ENCODE results near the gene ANKRD16.

Gene ANKRD16

DNA sequence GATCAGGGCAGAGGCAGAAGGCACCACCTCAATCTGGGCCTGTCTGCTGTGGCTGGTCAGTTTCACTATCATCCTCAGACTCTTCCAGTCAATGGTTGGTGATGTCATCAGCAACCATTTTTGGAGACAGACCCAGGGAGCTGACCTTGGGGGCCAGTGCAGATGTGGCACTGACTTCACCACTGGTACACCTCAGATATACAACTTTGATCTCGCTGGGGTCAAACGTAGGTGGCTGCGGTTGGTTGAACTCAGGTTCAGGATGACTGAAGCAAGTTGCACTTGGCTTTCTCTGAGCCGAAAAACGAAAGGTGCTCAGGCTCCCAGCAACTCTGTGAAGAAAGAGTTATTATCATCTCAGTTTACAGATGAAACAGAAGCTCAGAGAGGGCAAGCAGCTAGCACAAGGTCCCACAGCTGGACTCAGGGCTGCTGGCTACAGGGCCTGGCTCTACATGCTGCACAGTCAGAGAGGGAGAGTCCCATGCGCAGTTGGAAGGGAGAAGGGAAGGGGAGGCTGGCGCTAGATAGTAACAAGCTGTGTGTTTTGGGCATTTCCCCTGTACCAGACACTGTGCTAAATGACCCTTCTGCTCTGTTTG is 27.2 kb downstream of the ANKRD16 start:
- H3K9me3 ChIP-seq (replicated peaks in 1 of 2; ENCODE audit: control insufficient read depth in 2 of 2, insufficient read depth in 1 of 2, low read depth in 1 of 2, low read length in 2 of 2): no peaks in the 10 kb centered on the region
- H3K23ac ChIP-seq (ENCODE audit: low read depth, low read length, poor library complexity): no peak overlapping the region
- peak overlapping the region; percentile 24 for H3K18ac ChIP-seq (ENCODE audit: low read length)
- no peak overlapping the region for H2AFZ ChIP-seq (ENCODE audit: low read length)
- H3K4me2 ChIP-seq (ENCODE audit: insufficient read depth, low read length, poor library complexity, severe bottlenecking): no peak overlapping the region
- no peak overlapping the region for H3K14ac ChIP-seq (ENCODE audit: low read length)
- no CpG with 5 or more reads among the region's 7 CpGs for WGBS, 2 donors (ENCODE audit: extremely low coverage in 2 of 2, insufficient read length in 2 of 2, insufficient replicate concordance in 1 of 2)
- no peak overlapping the region for H3K27ac ChIP-seq (replicated peaks; ENCODE audit: low read length)
- no peak overlapping the region for H2BK120ac ChIP-seq (ENCODE audit: low read depth, low read length)
- no peak for DNase-seq (ENCODE audit: low spot score)
- H3K4me1 ChIP-seq (ENCODE audit: control insufficient read depth in 2 of 2, insufficient read depth in 1 of 2, low read depth in 1 of 2, low read length in 2 of 2): no peaks in the 10 kb centered on the region
- no peaks in the 10 kb centered on the region for H3K79me1 ChIP-seq (ENCODE audit: low read depth, low read length)
- H4K91ac ChIP-seq (ENCODE audit: low read depth, low read length, poor library complexity): no peak overlapping the region
- H3K4me3 ChIP-seq (ENCODE audit: low read length in 2 of 2): no peak overlapping the region
- H4K8ac ChIP-seq (ENCODE audit: low read depth, low read length): no peak overlapping the region
- peak overlapping the region; percentile 12 for H3K9ac ChIP-seq (ENCODE audit: low read depth, low read length, poor library complexity)
- no peak overlapping the region for H2AK5ac ChIP-seq (ENCODE audit: low read depth, low read length)
- H2BK5ac ChIP-seq (ENCODE audit: low read length): no peak overlapping the region
- no peak overlapping the region for H2BK15ac ChIP-seq (ENCODE audit: low read length)
- no peak overlapping the region for H3K4ac ChIP-seq (ENCODE audit: low read length)
- H3K27me3 ChIP-seq (ENCODE audit: control insufficient read depth in 3 of 3, insufficient read depth in 3 of 3, low read depth in 1 of 3, low read length in 3 of 3): no peaks in the 10 kb centered on the region
- no peak overlapping the region for H2BK12ac ChIP-seq (ENCODE audit: low read length)
- peaks cover 0 to 3% of the 10 kb centered on the region in 2 donors for H3K36me3 ChIP-seq (replicated peaks in 1 of 2; ENCODE audit: control insufficient read depth in 2 of 2, insufficient read depth in 2 of 2, low read length in 2 of 2)

DNA sequence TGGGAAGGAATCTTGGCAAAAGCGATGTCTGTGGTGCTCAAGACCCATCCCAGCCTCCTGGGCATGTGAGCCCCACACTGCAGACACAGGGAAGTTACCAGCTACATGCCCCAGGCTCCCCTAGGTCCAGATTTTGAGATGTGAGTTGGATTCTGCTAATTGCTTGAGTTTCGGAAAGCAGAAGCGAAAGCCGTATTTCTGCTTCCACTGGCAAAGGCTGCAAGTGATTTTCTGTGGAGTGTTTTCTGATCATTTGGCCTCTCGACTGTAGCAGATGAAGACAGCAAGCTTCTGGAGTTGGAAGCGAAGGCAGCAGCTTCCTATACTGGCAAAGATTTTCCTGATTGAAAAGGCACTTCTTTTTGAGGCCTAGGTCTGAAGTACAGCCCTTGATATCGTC is 29.6 kb downstream of the ANKRD16 start:
- Histone ChIP-seq H2AK5ac (ENCODE audit: low read depth, low read length) (no peak overlapping the region), H4K8ac (ENCODE audit: low read depth, low read length) (no peak overlapping the region), H3K4me3 (ENCODE audit: low read length in 2 of 2) (no peak overlapping the region), H3K27me3 (ENCODE audit: control insufficient read depth in 3 of 3, insufficient read depth in 3 of 3, low read depth in 1 of 3, low read length in 3 of 3) (no peaks in the 10 kb centered on the region), H3K27ac (replicated peaks; ENCODE audit: low read length) (no peak overlapping the region), H2BK5ac (ENCODE audit: low read length) (no peak overlapping the region), H2BK15ac (ENCODE audit: low read length) (no peak overlapping the region), H4K91ac (ENCODE audit: low read depth, low read length, poor library complexity) (no peak overlapping the region), H3K79me1 (ENCODE audit: low read depth, low read length) (no peaks in the 10 kb centered on the region), H2BK12ac (ENCODE audit: low read length) (no peak overlapping the region), H3K4me1 (ENCODE audit: control insufficient read depth in 2 of 2, insufficient read depth in 1 of 2, low read depth in 1 of 2, low read length in 2 of 2) (peaks cover 0 to 4% of the 10 kb centered on the region in 2 donors), H2AFZ (ENCODE audit: low read length) (no peak overlapping the region), H3K9me3 (replicated peaks in 1 of 2; ENCODE audit: control insufficient read depth in 2 of 2, insufficient read depth in 1 of 2, low read depth in 1 of 2, low read length in 2 of 2) (no peaks in the 10 kb centered on the region), H3K9ac (ENCODE audit: low read depth, low read length, poor library complexity) (no peak overlapping the region), H3K18ac (ENCODE audit: low read length) (no peak overlapping the region), H2BK120ac (ENCODE audit: low read depth, low read length) (no peak overlapping the region), H3K36me3 (replicated peaks in 1 of 2; ENCODE audit: control insufficient read depth in 2 of 2, insufficient read depth in 2 of 2, low read length in 2 of 2) (peaks cover 0 to 3% of the 10 kb centered on the region in 2 donors), H3K4me2 (ENCODE audit: insufficient read depth, low read length, poor library complexity, severe bottlenecking) (no peak overlapping the region), H3K14ac (ENCODE audit: low read length) (peak overlapping the region; percentile 75), H3K23ac (ENCODE audit: low read depth, low read length, poor library complexity) (no peak overlapping the region), H3K4ac (ENCODE audit: low read length) (no peak overlapping the region)
- no CpG with 5 or more reads among the region's 7 CpGs for WGBS, 2 donors (ENCODE audit: extremely low coverage in 2 of 2, insufficient read length in 2 of 2, insufficient replicate concordance in 1 of 2)
- no peak for DNase-seq (ENCODE audit: low spot score)

DNA sequence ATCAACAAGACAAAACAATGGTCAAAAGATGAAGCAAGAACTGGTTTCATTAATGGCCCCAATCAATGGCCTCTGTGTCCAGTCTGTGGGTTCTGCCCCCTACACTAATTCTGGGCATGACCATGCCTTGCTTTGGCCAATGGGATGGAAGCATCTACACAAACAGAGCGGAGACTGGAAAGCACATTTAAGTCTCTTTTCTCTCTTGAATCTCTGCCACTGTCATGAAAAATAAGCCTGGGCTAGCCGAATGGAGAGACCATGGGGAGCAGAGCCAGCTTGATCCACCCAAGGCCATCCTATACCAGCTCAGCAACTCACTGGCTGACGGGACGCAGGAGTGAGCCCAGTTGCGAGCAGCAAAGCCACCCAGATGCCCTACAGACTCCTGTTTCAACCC is 30.9 kb downstream of the ANKRD16 start:
- no peak overlapping the region for H2AFZ ChIP-seq (ENCODE audit: low read length)
- H3K23ac ChIP-seq (ENCODE audit: low read depth, low read length, poor library complexity): no peak overlapping the region
- H4K91ac ChIP-seq (ENCODE audit: low read depth, low read length, poor library complexity): no peak overlapping the region
- H2BK12ac ChIP-seq (ENCODE audit: low read length): no peak overlapping the region
- no peak overlapping the region for H3K4me2 ChIP-seq (ENCODE audit: insufficient read depth, low read length, poor library complexity, severe bottlenecking)
- H2BK15ac ChIP-seq (ENCODE audit: low read length): no peak overlapping the region
- DNase-seq (ENCODE audit: low spot score): no peak
- no peak overlapping the region for H3K4me3 ChIP-seq (ENCODE audit: low read length in 2 of 2)
- peak overlapping the region; percentile 32 for H3K9ac ChIP-seq (ENCODE audit: low read depth, low read length, poor library complexity)
- H3K4ac ChIP-seq (ENCODE audit: low read length): no peak overlapping the region
- H3K18ac ChIP-seq (ENCODE audit: low read length): no peak overlapping the region
- no peak overlapping the region for H2BK5ac ChIP-seq (ENCODE audit: low read length)
- H3K14ac ChIP-seq (ENCODE audit: low read length): no peak overlapping the region
- WGBS, 2 donors (ENCODE audit: extremely low coverage in 2 of 2, insufficient read length in 2 of 2, insufficient replicate concordance in 1 of 2): no CpG with 5 or more reads among the region's 5 CpGs
- no peaks in the 10 kb centered on the region for H3K27me3 ChIP-seq (ENCODE audit: control insufficient read depth in 3 of 3, insufficient read depth in 3 of 3, low read depth in 1 of 3, low read length in 3 of 3)
- H3K27ac ChIP-seq (replicated peaks; ENCODE audit: low read length): no peak overlapping the region
- peaks cover 0 to 3% of the 10 kb centered on the region in 2 donors for H3K36me3 ChIP-seq (replicated peaks in 1 of 2; ENCODE audit: control insufficient read depth in 2 of 2, insufficient read depth in 2 of 2, low read length in 2 of 2)
- no peaks in the 10 kb centered on the region for H3K9me3 ChIP-seq (replicated peaks in 1 of 2; ENCODE audit: control insufficient read depth in 2 of 2, insufficient read depth in 1 of 2, low read depth in 1 of 2, low read length in 2 of 2)
- H3K79me1 ChIP-seq (ENCODE audit: low read depth, low read length): no peaks in the 10 kb centered on the region
- no peak overlapping the region for H2BK120ac ChIP-seq (ENCODE audit: low read depth, low read length)
- peaks cover 0 to 5% of the 10 kb centered on the region in 2 donors for H3K4me1 ChIP-seq (ENCODE audit: control insufficient read depth in 2 of 2, insufficient read depth in 1 of 2, low read depth in 1 of 2, low read length in 2 of 2)
- H4K8ac ChIP-seq (ENCODE audit: low read depth, low read length): no peak overlapping the region
- H2AK5ac ChIP-seq (ENCODE audit: low read depth, low read length): no peak overlapping the region

DNA sequence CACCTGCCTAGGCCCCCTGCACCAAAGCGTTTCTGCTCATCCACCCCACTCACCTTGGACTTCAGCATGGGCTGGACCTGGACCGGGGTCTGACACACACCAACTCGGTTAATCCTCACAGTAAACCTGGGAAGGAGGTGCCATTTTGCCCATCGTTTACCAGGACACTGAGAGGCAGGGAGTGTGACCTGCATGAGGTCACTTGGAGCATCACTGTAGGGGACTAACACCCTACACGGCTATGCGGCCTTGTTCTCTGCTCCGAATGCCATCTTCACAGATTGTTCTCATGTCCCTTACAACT is 33.0 kb downstream of the ANKRD16 start:
- Histone ChIP-seq H4K8ac (ENCODE audit: low read depth, low read length) (no peak overlapping the region), H3K27me3 (ENCODE audit: control insufficient read depth in 3 of 3, insufficient read depth in 3 of 3, low read depth in 1 of 3, low read length in 3 of 3) (no peaks in the 10 kb centered on the region), H4K91ac (ENCODE audit: low read depth, low read length, poor library complexity) (no peak overlapping the region), H3K79me1 (ENCODE audit: low read depth, low read length) (no peaks in the 10 kb centered on the region), H3K4me2 (ENCODE audit: insufficient read depth, low read length, poor library complexity, severe bottlenecking) (no peak overlapping the region), H3K9ac (ENCODE audit: low read depth, low read length, poor library complexity) (no peak overlapping the region), H3K9me3 (replicated peaks in 1 of 2; ENCODE audit: control insufficient read depth in 2 of 2, insufficient read depth in 1 of 2, low read depth in 1 of 2, low read length in 2 of 2) (no peaks in the 10 kb centered on the region), H3K4me1 (ENCODE audit: control insufficient read depth in 2 of 2, insufficient read depth in 1 of 2, low read depth in 1 of 2, low read length in 2 of 2) (peaks cover 0 to 5% of the 10 kb centered on the region in 2 donors), H2BK12ac (ENCODE audit: low read length) (no peak overlapping the region), H3K27ac (replicated peaks; ENCODE audit: low read length) (no peak overlapping the region), H3K18ac (ENCODE audit: low read length) (no peak overlapping the region), H2BK5ac (ENCODE audit: low read length) (no peak overlapping the region), H3K14ac (ENCODE audit: low read length) (no peak overlapping the region), H2BK15ac (ENCODE audit: low read length) (no peak overlapping the region), H3K36me3 (replicated peaks in 1 of 2; ENCODE audit: control insufficient read depth in 2 of 2, insufficient read depth in 2 of 2, low read length in 2 of 2) (no peaks in the 10 kb centered on the region), H3K23ac (ENCODE audit: low read depth, low read length, poor library complexity) (no peak overlapping the region), H2AK5ac (ENCODE audit: low read depth, low read length) (no peak overlapping the region), H3K4me3 (ENCODE audit: low read length in 2 of 2) (no peak overlapping the region), H2AFZ (ENCODE audit: low read length) (no peak overlapping the region), H3K4ac (ENCODE audit: low read length) (no peak overlapping the region), H2BK120ac (ENCODE audit: low read depth, low read length) (no peak overlapping the region)
- no CpG with 5 or more reads among the region's 7 CpGs for WGBS, 2 donors (ENCODE audit: extremely low coverage in 2 of 2, insufficient read length in 2 of 2, insufficient replicate concordance in 1 of 2)
- no peak for DNase-seq (ENCODE audit: low spot score)
